Activated CD4-positive, alpha-beta memory T cell treated with anti-CD3 and anti-CD28 coated beads, Interleukin-2, amount 10 ng/mL, durations not matched to agents 7 days and 5 days (primary cell): ENCODE results near the gene TTC28. TPM values are rescaled to one million over a fixed set of nuclear protein-coding genes. Genes with fewer than 3 reads are reported as not detected.

Experiments used
- CTCF ChIA-PET: fragments of 350-600 bp; sonication (Branson Sonifier 250); formaldehyde crosslinking; loops from one replicate; lab custom pipeline; 2021; ENCODE audit warnings: antibody characterized with exemption, inconsistent platforms; lab: Charles Lee
- POLR2A ChIA-PET: fragments of 350-600 bp; sonication (Branson Sonifier 250); formaldehyde crosslinking; loops from one replicate; lab custom pipeline; 2021; ENCODE audit warnings: antibody characterized with exemption; lab: Charles Lee
- DNase-seq: peaks from one replicate; pipeline ENCODE4 v3.0.0-alpha.2; 2020
- H3K27ac Mint-ChIP-seq: one replicate; pipeline ENCODE4 v1.8.0; 2021; ENCODE audit warnings: mild to moderate bottlenecking, mixed read lengths
- H3K27me3 Mint-ChIP-seq: one replicate; pipeline ENCODE4 v1.8.0; 2021; ENCODE audit warnings: mixed read lengths
- H3K36me3 Mint-ChIP-seq: one replicate; pipeline ENCODE4 v1.8.0; 2021; ENCODE audit warnings: low read depth, mixed read lengths
- H3K4me1 Mint-ChIP-seq: one replicate; pipeline ENCODE4 v1.8.0; 2021; ENCODE audit warnings: mixed read lengths
- H3K4me3 Mint-ChIP-seq: one replicate; pipeline ENCODE4 v1.8.0; 2021; ENCODE audit warnings: mild to moderate bottlenecking, mixed read lengths
- H3K9me3 Mint-ChIP-seq: one replicate; pipeline ENCODE4 v1.8.0; 2021; ENCODE audit warnings: mixed read lengths
- total RNA-seq, 2 experiments: library from RNA; stranded (reverse); gene quantifications; one replicate each; pipeline ENCODE4 v1.2.3, GENCODE V29; 2021

The TTC28 gene
- total RNA-seq, 2 experiments from 2014 or later, result 0.93 to 1.4 TPM

DNA sequence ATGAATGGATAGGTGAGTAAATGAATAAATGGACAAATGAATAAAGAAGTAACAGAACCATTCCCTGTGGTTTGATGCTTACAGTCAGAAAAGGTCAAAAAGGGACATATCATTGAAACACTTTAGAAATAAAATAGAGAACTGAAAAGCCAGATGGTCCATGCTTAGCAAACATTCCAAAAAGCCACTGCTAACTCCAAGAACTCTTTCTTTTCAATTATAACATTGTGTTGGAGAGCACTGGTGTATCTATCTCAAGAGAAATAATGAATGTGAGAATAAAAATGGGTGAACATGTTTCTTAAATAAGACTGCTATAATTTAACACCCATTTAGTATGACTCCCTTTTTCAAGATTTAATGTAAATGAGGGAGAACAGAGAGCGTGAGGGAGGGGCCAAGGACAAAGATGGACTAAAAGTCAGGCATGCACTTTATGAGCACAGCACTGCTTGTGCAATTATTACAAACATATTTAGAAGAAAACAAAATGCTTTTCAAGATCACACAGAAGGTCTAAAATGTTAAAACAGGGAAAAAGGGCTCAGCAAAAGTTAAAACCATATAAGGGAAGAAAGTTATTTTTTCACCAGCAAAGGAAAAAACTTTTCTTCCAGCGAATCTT, 536.3 kb downstream of the TTC28 start:
- Mint-ChIP-seq H3K9me3 (no peaks in the 10 kb centered on the region), H3K4me3 (no peak overlapping the region), H3K27ac (no peak overlapping the region), H3K27me3 (peaks cover 19% of the 10 kb centered on the region), H3K36me3 (no peaks in the 10 kb centered on the region), H3K4me1 (no peaks in the 10 kb centered on the region)
- CTCF ChIA-PET, result no interaction called here
- DNase-seq, result no peak
- POLR2A ChIA-PET, result no interaction called here

DNA sequence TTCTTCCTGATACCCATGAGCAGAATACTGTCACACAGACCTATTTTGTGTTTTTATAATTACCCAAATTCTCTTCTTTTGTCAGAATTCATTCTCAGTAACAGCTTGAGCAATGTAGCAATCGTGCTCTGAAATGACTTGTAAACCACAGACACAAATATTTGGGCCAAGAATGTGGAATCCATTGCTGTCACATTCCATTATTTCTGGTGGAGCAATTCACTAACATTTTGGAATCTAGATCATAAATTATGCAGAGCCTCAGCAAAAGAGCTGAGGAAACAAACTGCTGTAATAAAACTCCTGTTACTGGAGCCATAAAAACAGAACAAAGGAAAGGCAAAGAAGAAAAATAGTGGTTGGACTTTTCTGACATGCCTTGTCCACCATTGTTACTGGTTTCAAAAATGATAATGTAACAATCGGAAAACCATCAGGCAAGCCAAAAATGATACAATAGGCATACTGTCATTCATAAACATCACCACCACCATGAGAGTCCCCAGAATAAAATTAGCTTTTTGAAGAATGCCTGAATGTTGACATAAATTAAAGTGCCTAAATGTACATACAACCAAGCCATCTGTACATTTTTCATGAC, 537.2 kb downstream of the TTC28 start:
- H3K36me3 Mint-ChIP-seq, result no peaks in the 10 kb centered on the region
- ChIA-PET CTCF (no interaction called here), POLR2A (no interaction called here)
- H3K4me1 Mint-ChIP-seq, result no peaks in the 10 kb centered on the region
- no peak overlapping the region for H3K4me3 Mint-ChIP-seq
- no peak for DNase-seq
- H3K9me3 Mint-ChIP-seq, result no peaks in the 10 kb centered on the region
- peaks cover 19% of the 10 kb centered on the region for H3K27me3 Mint-ChIP-seq
- no peak overlapping the region for H3K27ac Mint-ChIP-seq

DNA sequence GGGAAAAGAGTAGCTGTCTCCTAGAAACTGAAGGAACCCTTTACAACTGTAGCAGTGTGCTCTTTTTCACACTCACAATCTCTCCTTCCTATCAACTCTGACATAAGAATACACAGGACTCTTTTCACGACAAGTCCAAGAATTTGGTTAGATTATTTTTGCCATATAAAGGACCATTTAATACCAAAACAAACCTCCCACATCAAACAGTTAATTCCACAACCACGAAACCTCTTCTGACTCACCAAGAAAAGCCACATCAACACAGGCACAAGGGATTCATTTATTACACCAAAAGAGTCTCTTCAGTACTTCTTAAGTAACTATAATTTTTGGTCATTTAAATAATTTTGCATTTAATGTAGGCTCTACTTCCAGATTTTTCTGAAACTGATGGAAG, 538.0 kb downstream of the TTC28 start:
- POLR2A ChIA-PET, result no interaction called here
- Mint-ChIP-seq H3K27me3 (peaks cover 19% of the 10 kb centered on the region), H3K4me1 (no peaks in the 10 kb centered on the region), H3K27ac (no peak overlapping the region), H3K4me3 (no peak overlapping the region), H3K9me3 (no peaks in the 10 kb centered on the region), H3K36me3 (no peaks in the 10 kb centered on the region)
- DNase-seq, result no peak
- CTCF ChIA-PET, result no interaction called here

DNA sequence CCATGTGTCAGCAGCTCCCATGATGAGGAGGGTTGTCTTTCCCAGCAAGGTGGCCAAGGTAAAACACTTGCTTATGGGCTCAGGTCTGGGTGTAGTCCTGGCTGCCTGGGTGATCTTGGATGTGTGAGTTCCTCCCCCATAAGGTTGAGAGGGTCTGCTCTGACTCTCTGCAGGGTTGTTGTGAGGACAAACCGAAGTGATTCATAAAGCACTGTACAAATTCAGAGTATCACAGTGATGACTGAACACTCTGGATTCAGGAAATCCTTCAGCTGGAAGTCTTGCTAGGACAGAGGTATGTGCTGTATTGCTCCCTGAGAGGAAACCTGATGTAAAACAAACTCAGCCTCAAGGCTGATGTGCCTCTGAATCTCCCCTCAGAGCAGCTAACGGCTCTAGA, 539.7 kb downstream of the TTC28 start:
- Mint-ChIP-seq H3K4me1 (no peaks in the 10 kb centered on the region), H3K27me3 (peaks cover 19% of the 10 kb centered on the region), H3K36me3 (no peaks in the 10 kb centered on the region), H3K4me3 (no peak overlapping the region), H3K9me3 (no peaks in the 10 kb centered on the region), H3K27ac (no peak overlapping the region)
- ChIA-PET CTCF (no interaction called here), POLR2A (no interaction called here)
- DNase-seq, result no peak

DNA sequence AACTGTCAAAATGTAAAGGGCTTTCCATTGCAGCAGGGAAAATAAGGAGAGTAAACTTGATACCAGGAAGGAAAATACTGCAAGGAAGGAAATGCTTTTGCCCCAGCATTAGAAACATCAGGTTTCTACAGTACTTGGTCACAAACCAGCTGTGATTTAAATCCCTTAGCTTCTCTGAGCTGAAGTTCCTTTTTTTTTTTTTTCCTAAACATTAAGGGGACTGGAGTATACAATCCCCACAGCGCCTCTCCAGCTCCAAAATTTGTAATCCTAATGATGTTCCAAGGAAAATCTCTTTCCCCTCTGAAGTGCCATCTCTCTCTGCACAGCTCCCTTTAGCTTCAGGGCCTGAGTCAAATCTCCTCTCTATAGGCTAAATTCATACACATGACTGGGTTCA, 540.1 kb downstream of the TTC28 start:
- ChIA-PET POLR2A (no interaction called here), CTCF (no interaction called here)
- H3K9me3 Mint-ChIP-seq, result no peaks in the 10 kb centered on the region
- no peak for DNase-seq
- H3K4me1 Mint-ChIP-seq, result no peaks in the 10 kb centered on the region
- H3K4me3 Mint-ChIP-seq, result no peak overlapping the region
- no peaks in the 10 kb centered on the region for H3K36me3 Mint-ChIP-seq
- peaks cover 17% of the 10 kb centered on the region for H3K27me3 Mint-ChIP-seq
- no peak overlapping the region for H3K27ac Mint-ChIP-seq

DNA sequence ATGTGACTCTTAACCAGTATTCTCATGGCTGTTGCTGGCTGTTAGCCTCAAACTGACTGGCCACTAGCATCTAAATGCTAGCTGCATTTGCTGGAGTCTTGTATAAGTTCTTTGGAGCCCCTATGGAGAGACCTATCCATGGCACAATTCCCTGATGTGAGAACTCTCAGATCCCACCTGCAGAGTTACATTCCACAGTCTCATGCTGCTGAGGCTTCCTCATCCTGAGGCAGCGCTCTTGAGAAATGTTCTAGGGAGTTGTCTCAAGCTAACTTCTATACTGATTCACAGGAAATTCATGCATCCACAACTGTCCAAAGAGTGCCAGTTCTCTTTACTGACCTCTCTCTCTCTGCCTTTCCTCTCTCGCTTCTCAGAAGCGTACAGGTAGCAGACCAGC, 542.6 kb downstream of the TTC28 start:
- H3K9me3 Mint-ChIP-seq, result no peaks in the 10 kb centered on the region
- H3K4me1 Mint-ChIP-seq, result no peaks in the 10 kb centered on the region
- DNase-seq, result no peak
- ChIA-PET POLR2A (no interaction called here), CTCF (no interaction called here)
- H3K27me3 Mint-ChIP-seq, result peaks cover 1% of the 10 kb centered on the region
- no peak overlapping the region for H3K4me3 Mint-ChIP-seq
- H3K36me3 Mint-ChIP-seq, result no peaks in the 10 kb centered on the region
- no peak overlapping the region for H3K27ac Mint-ChIP-seq

DNA sequence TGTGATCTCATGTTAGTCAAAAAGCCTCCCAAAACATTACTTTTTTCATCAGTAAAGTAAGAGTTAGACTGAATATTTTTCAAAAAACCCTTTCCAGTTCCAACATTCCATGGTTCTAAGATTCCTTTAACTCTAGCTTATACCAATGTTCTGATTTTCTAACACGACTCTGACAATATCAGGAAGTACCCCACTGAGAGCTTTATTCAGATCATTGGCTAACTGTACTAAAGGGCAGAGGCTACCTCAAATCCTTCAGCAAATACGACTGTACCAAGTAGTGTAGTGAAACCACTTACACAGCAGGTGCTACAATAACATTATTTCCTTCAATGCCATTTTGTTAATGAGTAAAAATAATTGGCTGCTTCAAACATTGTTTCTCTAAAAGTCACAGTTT, 547.2 kb downstream of the TTC28 start:
- Mint-ChIP-seq H3K9me3 (no peaks in the 10 kb centered on the region), H3K4me3 (no peak overlapping the region), H3K4me1 (no peaks in the 10 kb centered on the region), H3K27ac (no peak overlapping the region), H3K36me3 (no peaks in the 10 kb centered on the region), H3K27me3 (peaks cover 5% of the 10 kb centered on the region)
- DNase-seq, result no peak
- ChIA-PET CTCF (no interaction called here), POLR2A (interaction anchor here (1.2 kb wide), 1 partner anchor 8 kb away, joined by 3 read pairs; no protein-coding TSS in a partner anchor)

DNA sequence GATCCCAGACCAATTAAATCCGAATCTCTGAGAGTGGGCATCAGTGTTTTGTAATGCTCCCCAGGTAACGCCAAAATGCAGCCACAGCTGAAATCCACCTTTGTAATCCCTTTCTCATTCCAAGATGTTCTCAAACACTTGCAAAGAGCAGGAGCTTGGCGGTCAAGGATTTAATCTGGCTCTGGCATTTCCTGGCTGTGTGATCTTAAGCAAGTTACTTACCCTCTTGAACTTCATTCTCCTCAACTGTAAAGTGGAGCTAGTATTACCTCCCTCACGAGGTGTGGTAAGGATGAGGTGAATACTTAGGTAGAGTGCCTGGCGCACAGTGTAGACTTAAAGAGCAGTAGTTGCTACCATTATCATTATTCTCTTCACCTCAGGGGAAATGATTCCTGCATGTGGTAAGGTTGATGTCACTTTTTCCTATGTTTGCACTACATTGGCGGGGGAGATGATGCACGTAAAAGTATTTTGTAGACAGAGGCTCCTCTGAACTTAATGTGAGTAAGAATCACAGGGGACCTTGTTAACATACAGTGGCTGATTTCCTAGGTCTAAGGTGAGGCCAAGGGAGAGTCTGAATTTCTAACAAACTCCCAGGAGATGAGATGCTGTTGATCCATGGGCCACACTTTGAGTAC, 550.2 kb downstream of the TTC28 start:
- Mint-ChIP-seq H3K36me3 (no peaks in the 10 kb centered on the region), H3K27ac (no peak overlapping the region), H3K27me3 (peaks cover 9% of the 10 kb centered on the region), H3K4me3 (no peak overlapping the region), H3K9me3 (no peaks in the 10 kb centered on the region), H3K4me1 (no peaks in the 10 kb centered on the region)
- ChIA-PET CTCF (no interaction called here), POLR2A (no interaction called here)
- DNase-seq, result no peak

DNA sequence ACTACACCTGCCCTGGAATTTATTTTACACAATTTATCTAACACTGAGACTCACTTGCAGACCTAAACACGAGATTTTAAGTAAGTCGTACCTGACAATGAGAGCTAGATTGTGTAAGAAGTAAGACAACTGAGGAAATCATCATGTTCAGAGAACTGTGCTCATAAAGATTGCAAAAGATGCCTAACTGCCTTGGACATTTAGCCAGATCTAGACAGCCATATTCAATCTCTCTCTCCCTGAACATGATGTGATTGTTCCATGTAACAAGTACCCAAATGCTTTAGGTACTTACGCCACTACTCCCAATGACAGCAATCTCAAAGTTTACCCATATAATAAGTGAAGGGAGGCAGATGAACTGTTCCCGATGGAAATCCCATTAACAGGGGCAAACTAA, 550.8 kb downstream of the TTC28 start:
- peaks cover 9% of the 10 kb centered on the region for H3K27me3 Mint-ChIP-seq

DNA sequence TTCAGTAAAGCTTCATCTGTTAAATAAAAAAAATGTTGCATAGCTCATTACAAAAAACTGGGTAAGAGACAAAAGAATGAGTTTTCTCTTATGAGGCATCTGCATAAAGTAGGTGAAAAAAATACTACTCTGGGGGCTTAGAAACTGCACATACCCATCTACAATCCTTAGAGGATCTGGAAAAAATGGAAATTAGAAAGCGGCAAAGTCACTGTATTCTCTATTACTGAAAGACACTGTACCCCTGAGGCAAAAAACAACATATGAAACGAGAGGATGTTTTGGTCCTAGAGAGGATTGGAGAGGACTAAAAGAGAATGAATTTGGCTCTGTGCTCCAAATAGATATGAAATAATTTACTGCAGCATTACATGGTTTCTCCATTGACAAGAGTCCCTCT, 553.8 kb downstream of the TTC28 start:
- Mint-ChIP-seq H3K27me3 (peaks cover 7% of the 10 kb centered on the region), H3K4me3 (no peak overlapping the region), H3K36me3 (no peaks in the 10 kb centered on the region), H3K4me1 (no peaks in the 10 kb centered on the region), H3K9me3 (no peaks in the 10 kb centered on the region), H3K27ac (no peak overlapping the region)
- CTCF ChIA-PET, result no interaction called here
- no peak for DNase-seq
- POLR2A ChIA-PET, result no interaction called here

More for the DNA sequence above, 550.8 kb downstream of the TTC28 start:
- Mint-ChIP-seq H3K4me1 (no peaks in the 10 kb centered on the region), H3K4me3 (no peak overlapping the region), H3K27ac (no peak overlapping the region), H3K9me3 (no peaks in the 10 kb centered on the region), H3K36me3 (no peaks in the 10 kb centered on the region)
- ChIA-PET POLR2A (no interaction called here), CTCF (no interaction called here)
- no peak for DNase-seq

DNA sequence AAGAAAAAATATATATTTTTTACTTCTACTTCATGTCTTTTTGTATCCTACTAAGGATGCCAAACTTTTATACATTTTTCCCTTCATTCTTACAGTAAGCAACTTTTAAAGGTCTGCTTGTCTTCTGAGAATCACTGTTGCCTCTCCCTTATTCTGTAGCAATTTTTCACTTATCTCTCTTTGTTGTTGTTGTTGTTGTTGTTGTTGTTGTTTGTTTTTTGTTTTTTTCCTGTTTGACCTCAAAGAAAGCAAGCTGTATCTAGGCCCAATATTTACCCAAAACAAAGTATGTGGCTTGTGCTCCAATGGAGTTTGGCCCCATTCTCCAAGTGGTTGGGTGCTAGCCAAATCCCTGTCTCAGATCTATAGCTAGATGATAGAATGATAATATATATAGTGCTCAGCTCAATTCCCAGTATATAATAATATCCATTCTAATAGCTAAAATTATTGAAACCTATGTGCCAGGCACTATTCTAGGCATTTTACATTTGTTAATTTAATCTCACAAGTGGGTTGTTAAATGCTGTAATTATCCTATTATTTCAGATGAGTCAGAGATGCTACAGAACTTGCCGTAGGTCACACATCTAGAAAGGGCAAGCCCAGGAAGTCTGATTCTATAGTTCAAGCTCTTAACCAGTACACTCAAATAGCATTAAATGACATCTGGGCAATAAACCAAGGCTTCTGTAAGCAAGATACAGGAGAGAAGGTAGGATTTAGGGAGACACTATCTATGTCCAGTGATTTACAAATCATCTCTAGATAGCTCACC, 555.5 kb downstream of the TTC28 start:
- no peak for DNase-seq
- Mint-ChIP-seq H3K9me3 (no peaks in the 10 kb centered on the region), H3K36me3 (no peaks in the 10 kb centered on the region), H3K4me3 (no peak overlapping the region), H3K4me1 (no peaks in the 10 kb centered on the region), H3K27ac (no peak overlapping the region), H3K27me3 (peaks cover 8% of the 10 kb centered on the region)
- ChIA-PET POLR2A (interaction anchor here (1.2 kb wide), 1 partner anchor 9 kb away, joined by 3 read pairs; no protein-coding TSS in a partner anchor), CTCF (no interaction called here)

DNA sequence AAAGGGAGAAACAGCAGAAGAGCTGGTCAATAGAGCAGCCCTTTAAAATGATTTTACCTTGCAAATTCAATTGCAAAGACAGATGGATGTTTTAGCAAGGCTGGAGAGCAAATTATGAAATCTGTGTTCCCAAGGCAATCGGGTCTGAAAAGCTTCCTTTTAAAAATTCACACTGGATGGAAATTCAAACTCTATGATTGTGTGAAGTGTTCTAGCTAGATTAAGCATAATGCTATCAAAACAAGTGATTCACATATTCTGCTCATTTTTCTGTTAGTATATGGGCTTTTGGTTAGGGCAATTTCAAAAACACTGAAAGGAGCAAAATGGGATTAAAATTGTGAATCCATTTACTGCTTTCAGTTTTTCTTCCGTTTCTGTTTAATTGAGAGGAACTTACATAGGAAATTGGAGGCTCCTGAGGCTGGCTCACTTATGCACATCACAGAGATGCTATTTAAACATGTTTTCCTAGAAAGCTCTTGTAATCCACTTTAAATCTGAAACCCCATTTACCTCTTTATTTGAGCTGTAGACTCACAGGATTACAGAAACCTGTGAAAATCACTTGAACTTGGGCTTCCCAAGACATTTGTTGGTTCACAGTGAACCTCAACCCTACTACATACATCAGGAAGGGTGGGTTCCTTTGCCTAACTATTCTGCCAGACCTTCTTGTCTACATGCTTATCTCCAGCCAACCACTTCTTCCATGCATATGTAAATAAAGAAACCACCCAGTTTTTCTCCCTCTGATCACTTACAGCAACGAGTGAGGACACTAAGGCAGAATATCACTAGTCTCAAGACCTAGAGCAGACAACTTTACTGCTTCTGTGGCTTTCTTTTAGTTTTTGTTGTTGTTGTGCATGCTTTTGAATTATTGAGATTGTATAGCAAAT, 558.7 kb downstream of the TTC28 start:
- Mint-ChIP-seq H3K4me3 (no peak overlapping the region), H3K27me3 (peaks cover 4% of the 10 kb centered on the region), H3K36me3 (no peaks in the 10 kb centered on the region), H3K9me3 (no peaks in the 10 kb centered on the region), H3K27ac (no peak overlapping the region), H3K4me1 (no peaks in the 10 kb centered on the region)
- DNase-seq, result no peak
- ChIA-PET CTCF (no interaction called here), POLR2A (no interaction called here)
